ENCODE measurements around the gene RBP7. TPM values are rescaled to one million over a fixed set of nuclear protein-coding genes. Genes with fewer than 3 reads are reported as not detected.

The RBP7 gene
- total and polyA plus RNA-seq, 4 donors, result 1.2 to 11.8 (median 4.8) TPM

DNA sequence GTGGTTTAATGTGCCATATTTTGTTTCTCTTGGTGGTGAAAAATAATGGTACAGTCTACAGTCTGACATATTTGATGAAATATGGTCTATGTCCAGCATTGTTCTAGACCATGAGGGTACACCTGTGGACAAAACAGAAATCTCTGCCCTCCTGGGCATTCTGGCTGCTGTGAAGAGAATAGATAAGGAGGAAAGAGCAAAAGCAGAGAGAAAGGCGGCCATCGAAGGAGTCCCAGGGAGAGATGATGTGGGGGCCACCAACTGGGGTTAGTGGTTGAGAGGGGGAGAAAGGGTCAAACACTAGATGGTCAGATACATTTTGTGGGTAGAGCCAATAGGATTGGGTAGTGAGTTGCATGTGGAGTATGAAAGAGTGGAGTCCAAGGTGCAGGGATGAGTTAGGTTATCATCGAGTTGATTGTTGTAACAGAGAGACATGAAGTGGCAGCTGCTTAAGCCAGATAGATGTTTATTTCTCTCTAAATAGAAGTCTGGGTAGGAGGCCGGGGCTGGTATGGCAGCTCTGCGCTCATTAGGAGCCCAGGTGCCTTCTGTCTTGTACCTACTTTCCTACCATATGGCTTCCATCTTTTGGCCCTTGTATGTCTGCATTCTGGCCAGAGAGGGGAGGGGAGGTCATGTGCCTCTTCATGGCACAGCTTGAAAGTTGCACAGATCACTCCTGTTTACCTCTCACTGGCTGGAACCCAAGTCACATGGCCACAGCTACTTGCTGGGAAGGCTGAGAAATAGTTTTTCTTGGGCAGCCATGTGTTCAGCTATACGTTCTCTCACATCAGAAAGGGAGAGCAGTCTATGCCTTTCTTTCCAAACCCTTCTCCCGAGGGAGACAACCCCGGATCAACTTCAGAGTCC, 48.7 kb downstream of the RBP7 start:
- Histone ChIP-seq H3K27ac (ENCODE audit: low read depth in 1 of 2, low read length in 2 of 2) (no peak overlapping the region), H3K27me3 (ENCODE audit: control insufficient read depth in 4 of 4, insufficient read depth in 4 of 4, low read length in 3 of 4) (no peaks in the 10 kb centered on the region), H3K4me3 (ENCODE audit: low read depth in 1 of 3, low read length in 3 of 3) (no peak overlapping the region), H3K36me3 (ENCODE audit: control insufficient read depth in 4 of 4, insufficient read depth in 3 of 4, low read depth in 1 of 4, low read length in 3 of 4) (peaks cover 0 to 5% (median 2%) of the 10 kb centered on the region in 4 donors), H3K4me1 (ENCODE audit: control insufficient read depth in 4 of 4, insufficient read depth in 4 of 4, low read length in 3 of 4) (peaks cover 2 to 19% (median 14%) of the 10 kb centered on the region in 4 donors), H3K9ac (ENCODE audit: low read depth in 1 of 2, low read length in 2 of 2) (no peak overlapping the region), H3K9me3 (ENCODE audit: control insufficient read depth in 4 of 4, low read length in 3 of 4) (no peaks in the 10 kb centered on the region)
- no peak for DNase-seq (ENCODE audit: low spot score)
- TF ChIP-seq HNF4A (conservative IDR thresholded peaks at IDR 0.05) (peak in 1 of 2 donors; percentile 35), YY1 (IDR thresholded peaks at IDR 0.05) (peak; percentile 55), RAD21 (IDR thresholded peaks at IDR 0.05) (no peak), FOXA2 (IDR thresholded peaks at IDR 0.05) (peak; percentile 26), RXRA (IDR thresholded peaks at IDR 0.05) (peak in 1 of 2 donors; percentile 34), JUND (IDR thresholded peaks at IDR 0.05) (peak in 1 of 2 donors; percentile 15)
- TF ChIP-seq, protein P1, sequence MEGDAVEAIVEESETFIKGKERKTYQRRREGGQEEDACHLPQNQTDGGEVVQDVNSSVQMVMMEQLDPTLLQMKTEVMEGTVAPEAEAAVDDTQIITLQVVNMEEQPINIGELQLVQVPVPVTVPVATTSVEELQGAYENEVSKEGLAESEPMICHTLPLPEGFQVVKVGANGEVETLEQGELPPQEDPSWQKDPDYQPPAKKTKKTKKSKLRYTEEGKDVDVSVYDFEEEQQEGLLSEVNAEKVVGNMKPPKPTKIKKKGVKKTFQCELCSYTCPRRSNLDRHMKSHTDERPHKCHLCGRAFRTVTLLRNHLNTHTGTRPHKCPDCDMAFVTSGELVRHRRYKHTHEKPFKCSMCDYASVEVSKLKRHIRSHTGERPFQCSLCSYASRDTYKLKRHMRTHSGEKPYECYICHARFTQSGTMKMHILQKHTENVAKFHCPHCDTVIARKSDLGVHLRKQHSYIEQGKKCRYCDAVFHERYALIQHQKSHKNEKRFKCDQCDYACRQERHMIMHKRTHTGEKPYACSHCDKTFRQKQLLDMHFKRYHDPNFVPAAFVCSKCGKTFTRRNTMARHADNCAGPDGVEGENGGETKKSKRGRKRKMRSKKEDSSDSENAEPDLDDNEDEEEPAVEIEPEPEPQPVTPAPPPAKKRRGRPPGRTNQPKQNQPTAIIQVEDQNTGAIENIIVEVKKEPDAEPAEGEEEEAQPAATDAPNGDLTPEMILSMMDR (IDR thresholded peaks at IDR 0.05; ENCODE audit: low read depth, low read length, missing input control), result no peak
- WGBS, result 83% methylated on average over 8 of the region's 8 CpGs

DNA sequence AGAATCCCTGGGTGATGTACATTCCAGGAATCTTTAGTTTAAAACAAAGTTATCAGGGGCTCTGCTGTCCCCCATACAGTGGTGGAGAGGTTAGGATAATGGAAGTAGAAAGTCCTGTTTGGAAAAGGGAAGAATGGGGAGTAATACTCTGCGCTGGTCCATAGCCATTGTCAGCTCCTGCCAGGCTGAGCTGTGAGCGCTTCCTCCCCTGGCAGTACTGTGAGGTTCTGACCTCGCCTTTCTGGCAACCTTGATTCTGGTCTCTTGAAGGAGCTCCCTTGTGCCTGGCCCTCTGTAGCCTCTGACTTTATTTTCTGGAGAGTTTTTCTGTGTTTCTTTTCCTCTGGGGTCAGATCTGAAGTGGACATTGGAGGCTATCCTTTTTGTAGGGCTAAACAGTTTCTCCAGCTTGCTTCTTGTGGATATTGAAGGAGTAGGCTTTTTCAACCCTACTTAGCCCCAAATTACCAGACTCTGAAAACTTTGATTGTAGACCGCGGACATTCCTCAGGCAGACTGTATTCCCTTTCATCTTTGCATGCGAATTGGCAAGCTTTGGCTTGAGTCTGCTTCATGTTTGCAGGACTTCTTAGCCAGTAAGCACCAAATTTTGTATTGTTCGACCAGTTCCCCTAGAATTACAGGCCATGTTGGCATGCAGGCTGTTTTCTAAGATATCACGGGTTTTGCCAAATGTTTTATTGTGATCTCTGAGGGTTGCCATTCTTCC, 49.5 kb downstream of the RBP7 start:
- Histone ChIP-seq H3K9ac (ENCODE audit: low read depth in 1 of 2, low read length in 2 of 2) (no peak overlapping the region), H3K4me1 (ENCODE audit: control insufficient read depth in 4 of 4, insufficient read depth in 4 of 4, low read length in 3 of 4) (peaks cover 2 to 19% (median 14%) of the 10 kb centered on the region in 4 donors), H3K4me3 (ENCODE audit: low read depth in 1 of 3, low read length in 3 of 3) (no peak overlapping the region), H3K27ac (ENCODE audit: low read depth in 1 of 2, low read length in 2 of 2) (no peak overlapping the region), H3K36me3 (ENCODE audit: control insufficient read depth in 4 of 4, insufficient read depth in 3 of 4, low read depth in 1 of 4, low read length in 3 of 4) (peaks cover 0 to 9% (median 5%) of the 10 kb centered on the region in 4 donors), H3K27me3 (ENCODE audit: control insufficient read depth in 4 of 4, insufficient read depth in 4 of 4, low read length in 3 of 4) (no peaks in the 10 kb centered on the region), H3K9me3 (ENCODE audit: control insufficient read depth in 4 of 4, low read length in 3 of 4) (no peaks in the 10 kb centered on the region)
- DNase-seq (ENCODE audit: low spot score), result no peak
- 94% methylated on average over 8 of the region's 8 CpGs for WGBS
- no peak for TF ChIP-seq NR2F2 (IDR thresholded peaks at IDR 0.05)
- TF ChIP-seq, protein P2, sequence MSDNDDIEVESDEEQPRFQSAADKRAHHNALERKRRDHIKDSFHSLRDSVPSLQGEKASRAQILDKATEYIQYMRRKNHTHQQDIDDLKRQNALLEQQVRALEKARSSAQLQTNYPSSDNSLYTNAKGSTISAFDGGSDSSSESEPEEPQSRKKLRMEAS (IDR thresholded peaks at IDR 0.05), result no peak

DNA sequence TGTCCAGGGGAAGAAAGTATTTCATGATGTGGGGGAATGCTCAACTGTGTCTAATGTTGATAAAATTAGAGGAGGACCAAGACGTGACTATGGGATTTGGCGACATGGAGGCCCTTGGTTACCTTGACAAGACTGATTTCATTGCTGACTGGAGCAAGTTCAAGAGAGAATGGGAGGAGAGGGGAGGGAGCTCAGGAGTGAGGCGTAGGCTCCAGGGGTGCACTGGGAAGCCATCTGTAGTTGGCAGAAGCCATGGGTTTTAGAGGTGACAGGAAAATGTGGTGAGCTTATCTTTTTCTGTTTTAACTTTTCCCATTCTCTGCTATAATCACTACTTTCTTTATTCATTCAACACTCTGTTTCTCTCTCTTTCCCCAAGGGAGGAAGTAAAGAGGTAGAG, 51.6 kb downstream of the RBP7 start:
- Histone ChIP-seq H3K4me1 (ENCODE audit: control insufficient read depth in 4 of 4, insufficient read depth in 4 of 4, low read length in 3 of 4) (peaks cover 2 to 19% (median 14%) of the 10 kb centered on the region in 4 donors), H3K9ac (ENCODE audit: low read depth in 1 of 2, low read length in 2 of 2) (no peak overlapping the region), H3K27ac (ENCODE audit: low read depth in 1 of 2, low read length in 2 of 2) (no peak overlapping the region), H3K27me3 (ENCODE audit: control insufficient read depth in 4 of 4, insufficient read depth in 4 of 4, low read length in 3 of 4) (no peaks in the 10 kb centered on the region), H3K36me3 (ENCODE audit: control insufficient read depth in 4 of 4, insufficient read depth in 3 of 4, low read depth in 1 of 4, low read length in 3 of 4) (peaks cover 0 to 6% (median 2%) of the 10 kb centered on the region in 4 donors), H3K9me3 (ENCODE audit: control insufficient read depth in 4 of 4, low read length in 3 of 4) (no peaks in the 10 kb centered on the region), H3K4me3 (ENCODE audit: low read depth in 1 of 3, low read length in 3 of 3) (no peak overlapping the region)
- WGBS, result 95% methylated on average over 3 of the region's 3 CpGs
- DNase-seq (ENCODE audit: low spot score), result no peak
- TF ChIP-seq SP1 (IDR thresholded peaks at IDR 0.05) (no peak), EGR1 (IDR thresholded peaks at IDR 0.05; ENCODE audit: low read depth in 2 of 2) (no peak), GABPA (IDR thresholded peaks at IDR 0.05 in 1 of 2, conservative IDR thresholded peaks at IDR 0.05 in 1 of 2) (no peak), FOXA1 (IDR thresholded peaks at IDR 0.05) (no peak), FOXA2 (IDR thresholded peaks at IDR 0.05) (no peak), JUND (IDR thresholded peaks at IDR 0.05) (no peak), HNF4G (IDR thresholded peaks at IDR 0.05) (no peak), TAF1 (conservative IDR thresholded peaks at IDR 0.05) (no peak), NR2F2 (IDR thresholded peaks at IDR 0.05) (no peak), RXRA (IDR thresholded peaks at IDR 0.05) (no peak), HNF4A (conservative IDR thresholded peaks at IDR 0.05) (no peak), RAD21 (IDR thresholded peaks at IDR 0.05) (no peak)
- TF ChIP-seq, protein P3, sequence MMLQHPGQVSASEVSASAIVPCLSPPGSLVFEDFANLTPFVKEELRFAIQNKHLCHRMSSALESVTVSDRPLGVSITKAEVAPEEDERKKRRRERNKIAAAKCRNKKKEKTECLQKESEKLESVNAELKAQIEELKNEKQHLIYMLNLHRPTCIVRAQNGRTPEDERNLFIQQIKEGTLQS (IDR thresholded peaks at IDR 0.05), result no peak
- TF ChIP-seq, protein P1 (IDR thresholded peaks at IDR 0.05; ENCODE audit: low read depth, low read length, missing input control), result no peak
- TF ChIP-seq, protein P4, sequence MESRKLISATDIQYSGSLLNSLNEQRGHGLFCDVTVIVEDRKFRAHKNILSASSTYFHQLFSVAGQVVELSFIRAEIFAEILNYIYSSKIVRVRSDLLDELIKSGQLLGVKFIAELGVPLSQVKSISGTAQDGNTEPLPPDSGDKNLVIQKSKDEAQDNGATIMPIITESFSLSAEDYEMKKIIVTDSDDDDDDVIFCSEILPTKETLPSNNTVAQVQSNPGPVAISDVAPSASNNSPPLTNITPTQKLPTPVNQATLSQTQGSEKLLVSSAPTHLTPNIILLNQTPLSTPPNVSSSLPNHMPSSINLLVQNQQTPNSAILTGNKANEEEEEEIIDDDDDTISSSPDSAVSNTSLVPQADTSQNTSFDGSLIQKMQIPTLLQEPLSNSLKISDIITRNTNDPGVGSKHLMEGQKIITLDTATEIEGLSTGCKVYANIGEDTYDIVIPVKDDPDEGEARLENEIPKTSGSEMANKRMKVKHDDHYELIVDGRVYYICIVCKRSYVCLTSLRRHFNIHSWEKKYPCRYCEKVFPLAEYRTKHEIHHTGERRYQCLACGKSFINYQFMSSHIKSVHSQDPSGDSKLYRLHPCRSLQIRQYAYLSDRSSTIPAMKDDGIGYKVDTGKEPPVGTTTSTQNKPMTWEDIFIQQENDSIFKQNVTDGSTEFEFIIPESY (IDR thresholded peaks at IDR 0.05), result no peak
- TF ChIP-seq, protein P2 (IDR thresholded peaks at IDR 0.05), result no peak

Data from liver (tissue), 9 donors.